Measurements from ENCODE around the gene ACSL6.

The ACSL6 gene

GRCh38 chr5:132000677-132001453 lies 10.6 kb downstream of the ACSL6 start:
- Histone ChIP-seq H3K4me1 (ENCODE audit: control insufficient read depth, low read length) (no peaks in the 10 kb centered on the region), H3K27me3 (ENCODE audit: control insufficient read depth, low read length) (no peaks in the 10 kb centered on the region), H3F3A (ENCODE audit: control insufficient read depth, insufficient read depth) (no peaks in the 10 kb centered on the region), H3K27ac (ENCODE audit: low read depth, low read length) (no peak overlapping the region), H3K79me2 (ENCODE audit: control insufficient read depth, low read length) (no peaks in the 10 kb centered on the region), H3K9me2 (replicated peaks; ENCODE audit: control insufficient read depth, low read length) (no peaks in the 10 kb centered on the region), H4K20me1 (ENCODE audit: control insufficient read depth, insufficient read depth, low read depth, low read length) (no peaks in the 10 kb centered on the region), H3K9me3 (ENCODE audit: control insufficient read depth, insufficient read depth, low read length) (no peaks in the 10 kb centered on the region), H3K4me2 (ENCODE audit: low read length) (no peak overlapping the region), H3K4me3 (ENCODE audit: low read length) (no peak overlapping the region), H3K36me3 (ENCODE audit: control insufficient read depth, low read length) (no peaks in the 10 kb centered on the region)
- TF ChIP-seq EZH2phosphoT487 (IDR thresholded peaks at IDR 0.05; ENCODE audit: borderline replicate concordance, low read length), result no peak

DNA sequence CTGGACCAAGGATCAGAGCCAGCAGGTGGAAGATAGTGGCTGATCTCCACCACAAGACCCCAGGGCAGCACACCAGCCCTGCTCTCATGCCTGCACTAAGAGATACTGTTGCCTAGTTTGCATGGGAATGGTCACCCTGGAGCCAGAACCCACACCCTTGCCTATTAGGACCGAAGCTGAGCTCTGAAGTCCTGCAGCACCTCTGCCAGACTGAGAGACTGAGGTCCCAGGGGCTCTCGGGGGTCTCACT lies 11.3 kb downstream of the ACSL6 start:
- H4K20me1 ChIP-seq (ENCODE audit: control insufficient read depth, insufficient read depth, low read depth, low read length), result no peaks in the 10 kb centered on the region
- H3K4me2 ChIP-seq (ENCODE audit: low read length), result no peak overlapping the region
- no peak overlapping the region for H3K4me3 ChIP-seq (ENCODE audit: low read length)
- TF ChIP-seq EZH2phosphoT487 (IDR thresholded peaks at IDR 0.05; ENCODE audit: borderline replicate concordance, low read length), result no peak
- TF ChIP-seq CTCF (IDR thresholded peaks at IDR 0.05; ENCODE audit: low read depth, low read length, poor library complexity, severe bottlenecking), result no peak
- H3K79me2 ChIP-seq (ENCODE audit: control insufficient read depth, low read length), result no peaks in the 10 kb centered on the region
- no peaks in the 10 kb centered on the region for H3K9me2 ChIP-seq (replicated peaks; ENCODE audit: control insufficient read depth, low read length)
- H3K4me1 ChIP-seq (ENCODE audit: control insufficient read depth, low read length), result no peaks in the 10 kb centered on the region
- no peaks in the 10 kb centered on the region for H3F3A ChIP-seq (ENCODE audit: control insufficient read depth, insufficient read depth)
- H3K27ac ChIP-seq (ENCODE audit: low read depth, low read length), result no peak overlapping the region
- H3K27me3 ChIP-seq (ENCODE audit: control insufficient read depth, low read length), result no peaks in the 10 kb centered on the region
- no peaks in the 10 kb centered on the region for H3K9me3 ChIP-seq (ENCODE audit: control insufficient read depth, insufficient read depth, low read length)
- H3K36me3 ChIP-seq (ENCODE audit: control insufficient read depth, low read length), result no peaks in the 10 kb centered on the region

GRCh38 chr5:131999441-132000240 lies 11.8 kb downstream of the ACSL6 start:
- H4K20me1 ChIP-seq (ENCODE audit: control insufficient read depth, insufficient read depth, low read depth, low read length), result no peaks in the 10 kb centered on the region
- no peaks in the 10 kb centered on the region for H3K9me3 ChIP-seq (ENCODE audit: control insufficient read depth, insufficient read depth, low read length)
- H3K36me3 ChIP-seq (ENCODE audit: control insufficient read depth, low read length), result no peaks in the 10 kb centered on the region
- H3F3A ChIP-seq (ENCODE audit: control insufficient read depth, insufficient read depth), result no peaks in the 10 kb centered on the region
- no peaks in the 10 kb centered on the region for H3K27me3 ChIP-seq (ENCODE audit: control insufficient read depth, low read length)
- H3K27ac ChIP-seq (ENCODE audit: low read depth, low read length), result no peak overlapping the region
- TF ChIP-seq EZH2phosphoT487 (IDR thresholded peaks at IDR 0.05; ENCODE audit: borderline replicate concordance, low read length), result no peak
- no peak for TF ChIP-seq CTCF (IDR thresholded peaks at IDR 0.05; ENCODE audit: low read depth, low read length, poor library complexity, severe bottlenecking)
- H3K79me2 ChIP-seq (ENCODE audit: control insufficient read depth, low read length), result no peaks in the 10 kb centered on the region
- no peaks in the 10 kb centered on the region for H3K9me2 ChIP-seq (replicated peaks; ENCODE audit: control insufficient read depth, low read length)
- H3K4me3 ChIP-seq (ENCODE audit: low read length), result no peak overlapping the region
- H3K4me2 ChIP-seq (ENCODE audit: low read length), result no peak overlapping the region
- no peaks in the 10 kb centered on the region for H3K4me1 ChIP-seq (ENCODE audit: control insufficient read depth, low read length)

- no peak overlapping the region for H3K4me2 ChIP-seq (ENCODE audit: low read length)
These were observed 12.4 kb downstream of the ACSL6 start for GRCh38 chr5:131999041-131999440.

More at GRCh38 chr5:131999041-131999440, 12.4 kb downstream of the ACSL6 start:
- Histone ChIP-seq H3K9me3 (ENCODE audit: control insufficient read depth, insufficient read depth, low read length) (no peaks in the 10 kb centered on the region), H3K27me3 (ENCODE audit: control insufficient read depth, low read length) (no peaks in the 10 kb centered on the region), H3K9me2 (replicated peaks; ENCODE audit: control insufficient read depth, low read length) (no peaks in the 10 kb centered on the region), H3K27ac (ENCODE audit: low read depth, low read length) (no peak overlapping the region), H3K36me3 (ENCODE audit: control insufficient read depth, low read length) (no peaks in the 10 kb centered on the region), H3K79me2 (ENCODE audit: control insufficient read depth, low read length) (no peaks in the 10 kb centered on the region), H3K4me3 (ENCODE audit: low read length) (no peak overlapping the region), H3K4me1 (ENCODE audit: control insufficient read depth, low read length) (no peaks in the 10 kb centered on the region), H4K20me1 (ENCODE audit: control insufficient read depth, insufficient read depth, low read depth, low read length) (no peaks in the 10 kb centered on the region), H3F3A (ENCODE audit: control insufficient read depth, insufficient read depth) (no peaks in the 10 kb centered on the region)
- TF ChIP-seq CTCF (IDR thresholded peaks at IDR 0.05; ENCODE audit: low read depth, low read length, poor library complexity, severe bottlenecking), result no peak
- no peak for TF ChIP-seq EZH2phosphoT487 (IDR thresholded peaks at IDR 0.05; ENCODE audit: borderline replicate concordance, low read length)
